ENCODE measurements around the gene AGAP1. TPM values are rescaled to one million over a fixed set of nuclear protein-coding genes. Genes with fewer than 3 reads are reported as not detected.
"Not testable (repeated sequence)": the region's sequence is repeated elsewhere in the genome, so short reads cannot be mapped to it uniquely, and the experiment has no call there.

AGAP1 gene
- polyA plus RNA-seq, 10 donors = 24.0 to 34.1 (median 27.4) TPM

DNA sequence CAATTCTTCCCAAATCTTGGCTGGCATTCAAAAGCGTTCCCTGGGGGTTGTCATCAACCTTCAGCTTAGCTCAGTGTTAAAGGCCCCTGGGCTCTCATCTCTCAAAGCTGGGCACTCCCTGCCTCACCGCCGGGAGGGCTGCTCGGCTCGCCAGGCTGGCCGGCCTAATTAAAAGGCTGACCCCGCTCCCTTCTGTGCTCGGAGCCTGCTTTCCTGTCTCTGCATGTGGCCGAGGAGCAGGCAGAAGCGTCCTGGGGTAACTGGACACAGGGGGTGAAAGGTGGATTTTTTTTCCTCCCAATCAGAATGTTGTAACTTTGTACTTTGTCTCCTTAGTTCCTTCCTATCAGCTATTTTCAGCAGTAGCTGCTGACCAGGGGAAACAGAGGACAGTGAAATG is 443.2 kb downstream of the AGAP1 start:
- no peak for DNase-seq

DNA sequence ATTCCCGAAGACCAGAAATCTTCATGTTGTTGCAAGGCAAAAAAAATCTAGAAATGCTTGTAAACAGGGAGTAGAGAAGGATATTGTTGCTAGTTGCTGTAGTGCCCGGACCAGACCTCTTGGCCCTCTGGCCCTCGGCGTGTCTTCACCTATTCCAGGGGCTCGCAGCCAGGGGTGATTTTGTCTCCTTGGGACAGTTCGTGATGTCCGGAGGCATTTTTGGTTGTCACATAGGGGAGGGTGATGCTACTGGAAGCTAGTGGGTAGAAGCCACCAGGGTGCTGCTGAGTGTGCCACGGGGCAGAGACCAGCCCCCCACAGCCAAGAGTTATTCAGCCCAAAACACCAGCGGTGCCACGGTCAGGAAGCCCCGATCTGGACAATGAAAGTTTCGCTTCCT is 443.7 kb downstream of the AGAP1 start:
- DNase-seq = no peak

DNA sequence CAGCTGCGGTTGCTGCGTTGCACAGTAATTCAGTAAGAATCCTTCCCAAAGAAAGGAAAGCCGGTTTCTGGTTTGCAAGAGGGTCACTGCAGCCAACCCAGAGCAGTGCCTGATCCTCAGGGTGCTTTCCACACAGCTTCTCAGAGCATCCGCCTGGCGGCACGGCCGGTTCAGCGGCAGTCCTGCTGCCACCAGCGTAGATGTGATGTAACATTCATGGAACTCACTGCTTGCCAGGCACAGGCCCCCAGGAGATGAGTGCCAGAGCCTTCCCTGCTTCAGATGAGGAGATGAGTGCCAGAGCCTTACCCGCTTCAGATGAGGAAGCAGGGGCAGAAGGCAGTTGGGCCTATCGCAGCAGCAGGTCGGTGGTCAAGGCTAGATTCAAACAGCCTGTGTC is 444.1 kb downstream of the AGAP1 start:
- no peak for DNase-seq

- no peak for DNase-seq
Measured at GRCh38 chr2:235938611-235939010, 444.8 kb downstream of the AGAP1 start.

- no peak for DNase-seq
Measured at GRCh38 chr2:235939471-235939870, 445.6 kb downstream of the AGAP1 start.

GRCh38 chr2:235940330-235940729 is 446.5 kb downstream of the AGAP1 start:
- DNase-seq = peak in 1 of 3 donors; percentile 51

GRCh38 chr2:235944591-235944990 is 450.7 kb downstream of the AGAP1 start:
- DNase-seq = no peak

DNA sequence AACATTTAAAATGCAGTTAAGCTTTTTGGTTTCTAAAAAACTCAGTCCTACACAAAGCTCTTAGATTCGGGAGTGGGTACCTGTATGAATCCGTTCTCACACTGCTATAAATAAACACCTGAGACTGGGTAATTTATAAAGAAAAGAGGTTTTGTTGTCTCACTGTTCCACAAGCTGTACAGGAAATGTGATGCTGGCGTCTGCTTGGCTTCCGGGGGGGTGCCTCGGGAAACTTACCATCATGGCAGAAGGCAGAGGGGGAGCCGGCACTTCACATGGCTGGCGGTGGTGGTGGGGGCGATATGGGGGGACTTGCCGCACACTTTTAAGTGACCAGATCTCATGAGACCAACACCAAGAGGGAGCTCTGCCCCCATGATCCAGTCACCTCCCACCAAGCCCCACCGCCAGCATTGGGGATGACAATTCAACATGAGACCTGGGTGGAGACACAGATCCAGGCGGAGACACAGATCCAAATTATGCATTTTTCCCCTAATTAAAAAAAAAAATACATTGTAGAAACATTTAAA is 451.8 kb downstream of the AGAP1 start:
- no peak for DNase-seq

GRCh38 chr2:235946590-235946989 is 452.7 kb downstream of the AGAP1 start:
- no peak for DNase-seq

DNA sequence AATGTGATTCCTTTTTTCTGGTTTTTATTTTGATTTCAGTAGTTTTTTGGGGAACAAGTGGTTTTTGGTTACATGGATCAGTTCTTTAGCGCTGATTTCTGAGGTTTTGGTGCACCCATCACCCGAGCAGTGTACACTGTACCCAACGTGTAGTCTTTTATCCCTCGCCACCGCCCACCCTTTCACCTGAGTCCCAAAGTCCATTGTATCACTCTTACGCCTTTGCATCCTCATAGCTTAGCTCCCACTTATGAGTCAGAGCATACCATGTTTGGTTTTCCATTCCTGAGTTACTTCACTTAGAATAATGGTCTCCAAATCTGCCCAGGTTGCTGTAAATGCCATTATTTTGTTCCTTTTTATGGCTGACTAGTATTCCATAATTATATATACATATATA is 453.2 kb downstream of the AGAP1 start:
- DNase-seq = not testable (repeated sequence)

- DNase-seq = no peak
Measured at GRCh38 chr2:235949567-235950472, 456.0 kb downstream of the AGAP1 start.

DNA sequence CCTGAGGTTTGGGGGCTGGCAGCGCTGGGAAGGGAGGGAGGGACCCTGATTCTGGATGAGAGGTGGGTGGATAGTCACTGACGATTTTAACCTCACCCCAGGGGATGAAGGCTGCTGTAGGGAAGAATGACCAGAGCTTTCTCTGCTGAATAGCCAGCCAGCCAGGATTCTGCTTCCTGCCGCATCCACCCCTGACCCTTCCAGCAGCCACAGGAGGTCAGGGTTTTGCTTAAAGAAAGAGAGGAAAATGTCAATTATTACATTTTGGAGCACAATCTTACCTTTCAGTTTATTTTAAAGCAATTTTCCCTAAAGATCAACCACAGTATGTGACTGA is 456.6 kb downstream of the AGAP1 start:
- no peak for DNase-seq

GRCh38 chr2:235951493-235951892 is 457.6 kb downstream of the AGAP1 start:
- no peak for DNase-seq

- DNase-seq = no peak
Measured at GRCh38 chr2:235951982-235952381, 458.1 kb downstream of the AGAP1 start.

DNA sequence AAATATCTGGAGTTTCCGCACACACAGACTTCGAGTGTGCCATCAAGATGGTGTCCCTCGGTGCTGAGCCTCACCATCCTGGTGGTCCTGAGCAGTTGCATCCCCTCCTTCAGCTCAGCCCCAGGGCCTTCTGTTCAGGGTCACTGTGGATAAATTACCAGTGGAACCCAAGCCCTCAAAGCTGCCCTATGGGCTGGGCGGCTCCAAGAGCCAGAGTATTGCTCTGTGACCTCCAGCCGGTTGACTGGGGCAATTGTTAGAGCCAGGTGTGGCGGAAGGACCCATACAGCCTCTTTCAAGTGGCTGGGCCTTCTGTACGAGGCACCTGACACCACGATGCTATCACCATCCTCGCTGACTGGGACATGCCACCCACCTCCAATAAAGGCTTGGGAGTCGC is 458.9 kb downstream of the AGAP1 start:
- no peak for DNase-seq

DNA sequence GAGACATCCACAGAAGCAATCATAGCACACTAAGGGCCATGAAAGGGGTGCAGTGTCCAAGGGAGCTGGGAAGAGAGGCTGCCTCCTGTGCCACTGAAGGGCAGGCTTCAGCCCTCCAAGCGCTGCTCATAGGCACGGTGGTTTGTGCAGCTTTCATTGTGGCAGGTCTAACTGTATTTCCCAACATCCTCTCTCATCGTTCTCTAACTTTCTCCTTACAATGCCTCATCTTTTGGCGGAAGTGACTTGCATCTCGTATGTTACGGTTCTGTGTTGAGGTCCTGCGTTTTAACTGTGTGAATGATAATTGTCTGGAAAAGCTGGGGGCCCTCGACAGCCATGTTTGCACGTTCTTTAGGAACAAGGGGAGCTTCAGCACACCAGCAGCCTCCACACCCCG is 460.4 kb downstream of the AGAP1 start:
- no peak for DNase-seq

GRCh38 chr2:235954888-235955480 is 461.1 kb downstream of the AGAP1 start:
- no peak for DNase-seq

GRCh38 chr2:235955664-235956063 is 461.8 kb downstream of the AGAP1 start:
- DNase-seq = no peak

DNA sequence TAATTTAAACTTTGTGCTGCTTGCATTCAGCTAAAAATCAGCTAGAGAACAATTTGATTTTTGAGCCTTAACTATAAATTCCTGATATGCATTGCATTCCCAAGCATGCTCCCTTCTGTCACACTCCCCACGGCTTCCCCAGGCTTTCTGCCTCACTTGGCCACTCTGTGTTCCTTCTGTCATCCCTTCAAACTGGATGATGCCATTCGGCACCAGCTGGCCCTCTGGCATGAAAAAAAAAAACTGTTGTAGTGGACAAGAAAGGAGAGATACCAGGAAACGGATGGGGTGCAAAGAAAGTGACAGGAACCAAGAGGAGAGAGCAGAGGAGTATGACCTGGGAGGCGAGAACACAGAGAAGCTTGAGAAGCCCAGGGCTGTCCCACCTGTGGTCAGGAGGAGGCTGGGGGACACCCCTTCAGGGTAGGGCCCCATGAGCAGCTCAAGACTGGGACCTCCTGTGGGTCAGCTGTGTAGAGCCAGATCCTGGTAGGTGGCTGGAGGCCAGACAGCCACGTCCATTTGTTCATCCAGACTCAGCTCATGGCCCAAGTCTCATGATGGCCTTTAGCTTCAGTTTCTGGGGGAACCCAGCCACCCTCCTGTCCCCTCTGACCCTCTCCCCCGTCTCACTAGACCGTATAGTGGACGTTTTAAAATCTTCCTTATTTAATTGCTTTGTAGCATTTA is 462.6 kb downstream of the AGAP1 start:
- DNase-seq = no peak

- no peak for DNase-seq
Measured at GRCh38 chr2:235957251-235957650, 463.4 kb downstream of the AGAP1 start.

- no peak for DNase-seq
Measured at GRCh38 chr2:235958221-235958930, 464.5 kb downstream of the AGAP1 start.

GRCh38 chr2:235958931-235959410 is 465.1 kb downstream of the AGAP1 start:
- DNase-seq = no peak

All from muscle of back (tissue), 11 donors.